Liver (tissue), 9 donors: Measurements from ENCODE around the gene STOM. TPM values are rescaled to one million over a fixed set of nuclear protein-coding genes. Genes with fewer than 3 reads are reported as not detected.

Source experiments
- DNase-seq: peaks from one replicate; pipeline ENCODE4 v3.0.0-alpha.2; 2017; ENCODE audit warnings: low spot score
- H3K27ac ChIP-seq, 2 donors: one replicate each; pipeline ENCODE4 v1.7.0; 2013; ENCODE audit warnings: inconsistent platforms in 2 of 2, low read length in 2 of 2, control low read depth in 1 of 2, low read depth in 1 of 2, mild to moderate bottlenecking in 1 of 2
- H3K27me3 ChIP-seq, 4 donors: one replicate each; pipeline versions ENCODE4 v1.6.1 to v1.7.0; 2013; ENCODE audit warnings: low read length in 3 of 4, inconsistent platforms in 1 of 4, mild to moderate bottlenecking in 1 of 4, moderate library complexity in 1 of 4; ENCODE audit not compliant: control insufficient read depth in 4 of 4, insufficient read depth in 4 of 4
- H3K36me3 ChIP-seq, 4 donors: one replicate each; pipeline versions ENCODE4 v1.6.1 to v1.7.0; 2013; ENCODE audit warnings: low read length in 3 of 4, mild to moderate bottlenecking in 3 of 4, low read depth in 1 of 4, moderate library complexity in 1 of 4; ENCODE audit not compliant: control insufficient read depth in 4 of 4, insufficient read depth in 3 of 4
- H3K4me1 ChIP-seq, 4 donors: one replicate each; pipeline versions ENCODE4 v1.6.1 to v1.7.0; 2013; ENCODE audit warnings: low read length in 3 of 4, mild to moderate bottlenecking in 3 of 4, moderate library complexity in 1 of 4; ENCODE audit not compliant: control insufficient read depth in 4 of 4, insufficient read depth in 4 of 4
- H3K4me3 ChIP-seq, 3 donors: one replicate each; pipeline versions ENCODE4 v1.6.1 to v1.7.0; 2013; ENCODE audit warnings: low read length in 3 of 3, control low read depth in 1 of 3, low read depth in 1 of 3, mild to moderate bottlenecking in 1 of 3
- H3K9ac ChIP-seq, 2 donors: one replicate each; pipeline ENCODE4 v1.7.0; 2013; ENCODE audit warnings: low read length in 2 of 2, mild to moderate bottlenecking in 2 of 2, moderate library complexity in 2 of 2, control low read depth in 1 of 2, low read depth in 1 of 2
- H3K9me3 ChIP-seq, 4 donors: one replicate each; pipeline versions ENCODE4 v1.6.1 to v1.7.0; 2013; ENCODE audit warnings: low read length in 3 of 4; ENCODE audit not compliant: control insufficient read depth in 4 of 4
- ATF3 ChIP-seq: IDR thresholded peaks from 2 replicates; pipeline ENCODE4 v1.6.1; 2016; ENCODE audit warnings: antibody characterized with exemption
- CTCF ChIP-seq: fragments of 150-350 bp; IDR thresholded peaks from 2 replicates; pipeline ENCODE4 v1.5.1; 2017; ENCODE audit warnings: improper control_type of control experiment, low read depth, low read length; ENCODE audit not compliant: missing input control
- EGR1 ChIP-seq, 2 donors: IDR thresholded peaks; 2 replicates each; pipeline ENCODE4 v1.6.1; 2016 to 2018; ENCODE audit warnings: antibody characterized with exemption in 2 of 2, low read depth in 2 of 2
- FOXA1 ChIP-seq: IDR thresholded peaks from 2 replicates; pipeline ENCODE4 v1.6.1; 2016; ENCODE audit warnings: antibody characterized with exemption
- FOXA2 ChIP-seq: IDR thresholded peaks from 2 replicates; pipeline ENCODE4 v1.6.1; 2016; ENCODE audit warnings: antibody characterized with exemption
- GABPA ChIP-seq, 2 donors: IDR thresholded peaks in 1 of 2; conservative IDR thresholded peaks in 1 of 2; 2 replicates each; pipeline ENCODE4 v1.6.1; 2016; ENCODE audit warnings: antibody characterized with exemption in 2 of 2, mild to moderate bottlenecking in 1 of 2, moderate library complexity in 1 of 2
- HNF4A ChIP-seq, 2 donors: conservative IDR thresholded peaks; 2 replicates each; pipeline ENCODE4 v1.6.1; 2016; ENCODE audit warnings: antibody characterized with exemption in 2 of 2, mild to moderate bottlenecking in 2 of 2
- HNF4G ChIP-seq: IDR thresholded peaks from 2 replicates; pipeline ENCODE4 v1.6.1; 2016; ENCODE audit warnings: antibody characterized with exemption
- JUND ChIP-seq, 2 donors: IDR thresholded peaks; 2 replicates each; pipeline ENCODE4 v1.6.1; 2016; ENCODE audit warnings: antibody characterized with exemption in 2 of 2
- RAD21 ChIP-seq, 2 donors: IDR thresholded peaks; 2 replicates each; pipeline ENCODE4 v1.6.1; 2016; ENCODE audit warnings: antibody characterized with exemption in 2 of 2, mild to moderate bottlenecking in 2 of 2
- REST ChIP-seq: IDR thresholded peaks from 2 replicates; pipeline ENCODE4 v1.6.1; 2016; ENCODE audit warnings: antibody characterized with exemption, mild to moderate bottlenecking
- RXRA ChIP-seq, 2 donors: IDR thresholded peaks; 2 replicates each; pipeline ENCODE4 v1.6.1; 2017 to 2018; ENCODE audit warnings: antibody characterized with exemption in 2 of 2, mild to moderate bottlenecking in 1 of 2
- SP1 ChIP-seq: IDR thresholded peaks from 2 replicates; pipeline ENCODE4 v1.6.1; 2018; ENCODE audit warnings: antibody characterized with exemption, mild to moderate bottlenecking
- TAF1 ChIP-seq: conservative IDR thresholded peaks from 2 replicates; pipeline ENCODE4 v1.6.1; 2016; ENCODE audit warnings: antibody characterized with exemption, mild to moderate bottlenecking
- YY1 ChIP-seq: IDR thresholded peaks from 2 replicates; pipeline ENCODE4 v1.6.1; 2016; ENCODE audit warnings: antibody characterized with exemption, mild to moderate bottlenecking
- ZBTB33 ChIP-seq: IDR thresholded peaks from 2 replicates; pipeline ENCODE4 v1.6.1; 2016; ENCODE audit warnings: antibody characterized with exemption
- WGBS: extraction: QIAGEN DNeasy Blood & Tissue Kit; methylation state at CpG from one replicate; pipeline ENCODE4 v1.1.7; 2013; 5-methylcytosine and 5-hydroxymethylcytosine counted together
- polyA plus RNA-seq, 2 donors: library from polyadenylated mRNA; stranded (reverse) in 1 of 2; unstranded in 1 of 2; fragments of 200-250 nt in 1 of 2; fragments of >200 nt in 1 of 2; fragmentation: Nextera tagmentation in 1 of 2; extraction: Ambion mirVana in 1 of 2; gene quantifications; one replicate each; pipeline versions ENCODE4 v1.2.1 to v1.2.3, GENCODE V29; 2013 to 2015
- total RNA-seq, 2 donors: library from RNA; depleted of rRNA; stranded (reverse); fragments of >200 nt; gene quantifications; one replicate each; pipeline ENCODE4 v1.2.3, GENCODE V29; 2014
- donor health status: healthy.
- donor health status: healthy.
- donor health status: healthy.
- donor health status: healthy.
- donor health status: healthy.

Gene STOM
- total and polyA plus RNA-seq, 4 donors, result 150 to 398 (median 265) TPM

GRCh38 chr9:121359351-121360294, 10.4 kb downstream of the STOM start:
- DNase-seq, result no peak
- Histone ChIP-seq H3K9ac (no peak overlapping the region), H3K9me3 (no peaks in the 10 kb centered on the region), H3K27me3 (no peaks in the 10 kb centered on the region), H3K27ac (peak overlapping the region; percentile 77 to 79), H3K4me1 (peaks cover 7 to 47% (median 31%) of the 10 kb centered on the region in 4 donors), H3K4me3 (no peak overlapping the region), H3K36me3 (peaks cover 3 to 12% (median 9%) of the 10 kb centered on the region in 4 donors)
- TF ChIP-seq ZBTB33, result no peak
- TF ChIP-seq YY1, result no peak
- TF ChIP-seq FOXA2, result no peak
- no peak for TF ChIP-seq HNF4G
- no peak for TF ChIP-seq EGR1 (IDR thresholded peaks at IDR 0.05; ENCODE audit: low read depth in 2 of 2)
- TF ChIP-seq TAF1, result no peak
- TF ChIP-seq FOXA1, result no peak
- TF ChIP-seq SP1, result no peak
- no peak for TF ChIP-seq ATF3
- no peak for TF ChIP-seq RAD21 (IDR thresholded peaks at IDR 0.05)
- no peak for TF ChIP-seq RXRA (IDR thresholded peaks at IDR 0.05)
- TF ChIP-seq GABPA (IDR thresholded peaks at IDR 0.05 in 1 of 2, conservative IDR thresholded peaks at IDR 0.05 in 1 of 2), result no peak
- TF ChIP-seq CTCF, result no peak
- no peak for TF ChIP-seq JUND (IDR thresholded peaks at IDR 0.05)
- TF ChIP-seq HNF4A (conservative IDR thresholded peaks at IDR 0.05), result no peak
- no peak for TF ChIP-seq REST
- 89% methylated on average over 3 of the region's 3 CpGs for WGBS
